Fibroblast of lung (primary cell): Measurements from ENCODE around the gene TICAM2.

Experiments used
- CTCF ChIP-seq, 2 donors: IDR thresholded peaks in 1 of 2; conservative IDR thresholded peaks in 1 of 2; 1 replicate in 1 of 2; 2 replicates in 1 of 2; pipeline ENCODE4 v1.5.1; 2011 to 2012; ENCODE audit warnings: low read length in 2 of 2, control low read depth in 1 of 2, inconsistent platforms in 1 of 2, low read depth in 1 of 2, mild to moderate bottlenecking in 1 of 2
- EZH2 ChIP-seq: IDR thresholded peaks from 2 replicates; pipeline ENCODE4 v1.5.1; 2012; ENCODE audit warnings: low read length, control low read depth, mild to moderate bottlenecking; ENCODE audit errors: missing control alignments

GRCh38 chr5:115634343-115635132, 32.3 kb upstream of the TICAM2 start:
- TF ChIP-seq EZH2 (no peak), CTCF (conservative IDR thresholded peaks at IDR 0.05 in 1 of 2, IDR thresholded peaks at IDR 0.05 in 1 of 2; ENCODE audit: low read depth in 1 of 2, low read length in 2 of 2) (peak; percentile 97)
